ENCODE results near the gene KIAA0753. TPM values are rescaled to one million over a fixed set of nuclear protein-coding genes. Genes with fewer than 3 reads are reported as not detected.

Gene KIAA0753
- total and polyA plus RNA-seq, 9 of the 15 experiments (the other 6 are each of a cell fraction or from before 2014, with no cell fraction given), result 2.0 to 9.0 (median 6.9) TPM

DNA sequence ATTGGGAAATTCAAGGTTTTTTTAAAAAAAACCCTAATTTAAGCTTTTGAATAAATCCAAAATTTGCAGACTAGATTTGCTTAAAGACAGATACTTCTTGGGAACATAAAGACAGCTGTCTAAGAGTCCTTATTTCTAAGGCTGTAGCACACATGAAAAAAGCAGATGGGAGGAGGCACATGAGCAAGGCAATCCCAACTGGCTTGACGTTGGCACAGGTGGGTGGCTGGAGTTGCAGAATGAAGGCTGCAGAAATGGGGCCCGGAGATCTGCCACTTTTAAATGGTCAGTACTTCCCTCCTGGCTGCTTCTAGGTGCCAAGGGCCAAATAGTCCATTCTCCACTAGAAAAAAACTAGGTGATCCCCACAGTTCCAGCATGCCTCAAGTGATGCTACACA, 4.4 kb downstream of the KIAA0753 start (continued):
- TF ChIP-seq HBP1 (CRISPR knock-in tag; IDR thresholded peaks at IDR 0.05) (no peak), SREBF2 (CRISPR knock-in tag; IDR thresholded peaks at IDR 0.05) (no peak), ZKSCAN8 (CRISPR knock-in tag; IDR thresholded peaks at IDR 0.05) (no peak), PHB2 (IDR thresholded peaks at IDR 0.05; ENCODE audit: low read depth) (no peak), RHOXF2B (CRISPR knock-in tag; conservative IDR thresholded peaks at IDR 0.05) (no peak), ZNF584 (CRISPR knock-in tag; IDR thresholded peaks at IDR 0.05; ENCODE audit: low read depth) (no peak), TRIM24 (IDR thresholded peaks at IDR 0.05) (no peak), CBFA2T2 (conservative IDR thresholded peaks at IDR 0.05) (no peak), ZNF79 (CRISPR knock-in tag; IDR thresholded peaks at IDR 0.05; ENCODE audit: low read depth) (no peak), HNRNPH1 (optimal IDR thresholded peaks at IDR 0.05; ENCODE audit: low read depth, low read length) (no peak), KDM4B (IDR thresholded peaks at IDR 0.05; ENCODE audit: borderline replicate concordance in 2 of 2, low read depth in 1 of 2) (no peak), RCOR1 (IDR thresholded peaks at IDR 0.05; ENCODE audit: borderline replicate concordance in 1 of 2, low read depth in 2 of 2, low read length in 2 of 2) (no peak), SRF (CRISPR knock-in tag; IDR thresholded peaks at IDR 0.05) (no peak), NFRKB (IDR thresholded peaks at IDR 0.05; ENCODE audit: low read depth) (no peak)

Measured in K562 (cell line).